SK-N-MC (cell line): ENCODE measurements around the gene NDUFB10.
A peak's percentile ranks its signal among the peaks of the same experiment; 100 is the strongest.

Experiments used
- DNase-seq: peaks from one replicate; pipeline ENCODE4 v3.0.0-alpha.2; 2011; ENCODE audit warnings: low read depth, low spot score
- H3K27ac ChIP-seq: fragments of 200-600 bp; sonication (generic); 2 replicates; pipeline ENCODE4 v1.5.1; 2016; ENCODE audit warnings: mixed run types
- H3K36me3 ChIP-seq: fragments of 200-600 bp; sonication (generic); 2 replicates; pipeline ENCODE4 v1.6.1; 2017; ENCODE audit warnings: antibody characterized with exemption, low read length, mixed read lengths; ENCODE audit not compliant: insufficient read depth
- H3K4me3 ChIP-seq: fragments of 200-600 bp; sonication (generic); 2 replicates; pipeline ENCODE4 v1.5.1; 2016
- H3K9ac ChIP-seq: fragments of 200-600 bp; sonication (generic); 2 replicates; pipeline ENCODE4 v1.8.0; 2017; ENCODE audit warnings: mixed run types, mixed read lengths; ENCODE audit not compliant: insufficient read length
- H3K9me3 ChIP-seq: fragments of 200-600 bp; sonication (generic); 2 replicates; pipeline ENCODE4 v1.6.1; 2017; ENCODE audit warnings: low read depth, mild to moderate bottlenecking, antibody characterized with exemption, low read length, moderate library complexity, mixed read lengths
- EZH2 ChIP-seq: fragments of 200-600 bp; sonication (generic); IDR thresholded peaks from one replicate; pipeline ENCODE4 v1.6.1; 2017; ENCODE audit warnings: antibody characterized with exemption
- FOXP2 ChIP-seq: optimal IDR thresholded peaks from 2 replicates; pipeline ENCODE3; 2011; ENCODE audit warnings: mild to moderate bottlenecking, moderate library complexity; ENCODE audit not compliant: insufficient read depth; ENCODE audit errors: extremely low read length, control extremely low read depth
- POLR2AphosphoS5 ChIP-seq: IDR thresholded peaks from 2 replicates; pipeline ENCODE4 v1.6.1; 2012; ENCODE audit warnings: mild to moderate bottlenecking, low read depth, low read length, borderline replicate concordance

NDUFB10 gene

GRCh38 chr16:1998360-1998835, 39.1 kb downstream of the NDUFB10 start:
- DNase-seq, result no peak
- no peak overlapping the region for H3K4me3 ChIP-seq
- no peaks in the 10 kb centered on the region for H3K9me3 ChIP-seq
- H3K36me3 ChIP-seq, result peaks cover 56% of the 10 kb centered on the region; the same call in 1 of the 2 replicates
- TF ChIP-seq POLR2AphosphoS5 (no peak), EZH2 (no peak)
- H3K9ac ChIP-seq, result no peak overlapping the region
- H3K27ac ChIP-seq, result peak overlapping the region; percentile 31; the same call in 1 of the 2 replicates

- H3K9ac ChIP-seq, result no peak overlapping the region
- H3K4me3 ChIP-seq, result no peak overlapping the region
- no peaks in the 10 kb centered on the region for H3K9me3 ChIP-seq
- TF ChIP-seq EZH2, result no peak
- DNase-seq, result no peak
- H3K36me3 ChIP-seq, result peaks cover 58% of the 10 kb centered on the region; the same call in 1 of the 2 replicates
- 0 out of 2 replicates have a peak overlapping the region, but pooled peaks have one; percentile 9 for H3K27ac ChIP-seq
Measured at GRCh38 chr16:1998852-1999801, 39.8 kb downstream of the NDUFB10 start.

- H3K9ac ChIP-seq, result no peak overlapping the region
- DNase-seq, result no peak
- H3K4me3 ChIP-seq, result no peak overlapping the region
- H3K9me3 ChIP-seq, result no peaks in the 10 kb centered on the region
- no peak overlapping the region for H3K27ac ChIP-seq
- H3K36me3 ChIP-seq, result peaks cover 58% of the 10 kb centered on the region; the same call in 1 of the 2 replicates
- TF ChIP-seq EZH2 (no peak), FOXP2 (no peak), POLR2AphosphoS5 (no peak)
Measured at GRCh38 chr16:1999866-2000514, 40.7 kb downstream of the NDUFB10 start.

GRCh38 chr16:2001035-2001434, 41.7 kb downstream of the NDUFB10 start:
- Histone ChIP-seq H3K4me3 (no peak overlapping the region), H3K9ac (no peak overlapping the region), H3K36me3 (peaks cover 58% of the 10 kb centered on the region; the same call in 1 of the 2 replicates), H3K27ac (no peak overlapping the region), H3K9me3 (no peaks in the 10 kb centered on the region)
- DNase-seq, result no peak
- TF ChIP-seq EZH2 (no peak), FOXP2 (no peak)

GRCh38 chr16:2001456-2002355, 42.4 kb downstream of the NDUFB10 start:
- TF ChIP-seq POLR2AphosphoS5, result no peak
- TF ChIP-seq FOXP2, result no peak
- no peaks in the 10 kb centered on the region for H3K9me3 ChIP-seq
- H3K9ac ChIP-seq, result no peak overlapping the region
- no peak overlapping the region for H3K27ac ChIP-seq
- H3K4me3 ChIP-seq, result no peak overlapping the region
- DNase-seq, result no peak
- peaks cover 56% of the 10 kb centered on the region; the same call in 1 of the 2 replicates for H3K36me3 ChIP-seq

- Histone ChIP-seq H3K9ac (no peak overlapping the region), H3K27ac (no peak overlapping the region), H3K4me3 (no peak overlapping the region), H3K9me3 (no peaks in the 10 kb centered on the region), H3K36me3 (peaks cover 53% of the 10 kb centered on the region; the same call in 1 of the 2 replicates)
- TF ChIP-seq FOXP2 (no peak), POLR2AphosphoS5 (no peak), EZH2 (no peak)
- DNase-seq, result no peak
Measured at GRCh38 chr16:2002406-2003230, 43.3 kb downstream of the NDUFB10 start.

- TF ChIP-seq POLR2AphosphoS5 (no peak), EZH2 (no peak), FOXP2 (no peak)
- peaks cover 55% of the 10 kb centered on the region; the same call in 1 of the 2 replicates for H3K36me3 ChIP-seq
- no peaks in the 10 kb centered on the region for H3K9me3 ChIP-seq
- H3K4me3 ChIP-seq, result no peak overlapping the region
- no peak overlapping the region for H3K27ac ChIP-seq
- no peak overlapping the region for H3K9ac ChIP-seq
- no peak for DNase-seq
Measured at GRCh38 chr16:2003231-2003826, 44.0 kb downstream of the NDUFB10 start.
